ENCODE data around the gene PHLDA2. TPM values are rescaled to one million over a fixed set of nuclear protein-coding genes. Genes with fewer than 3 reads are reported as not detected.

PHLDA2 gene, protein sequence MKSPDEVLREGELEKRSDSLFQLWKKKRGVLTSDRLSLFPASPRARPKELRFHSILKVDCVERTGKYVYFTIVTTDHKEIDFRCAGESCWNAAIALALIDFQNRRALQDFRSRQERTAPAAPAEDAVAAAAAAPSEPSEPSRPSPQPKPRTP
- total RNA-seq (1 to 10 TPM in 4 of 6 donors, under 1 TPM in 2; 0.16 to 9.0 (median 2.1) TPM), polyA plus RNA-seq (1 to 10 TPM; 2.6 to 5.9 TPM)

DNA sequence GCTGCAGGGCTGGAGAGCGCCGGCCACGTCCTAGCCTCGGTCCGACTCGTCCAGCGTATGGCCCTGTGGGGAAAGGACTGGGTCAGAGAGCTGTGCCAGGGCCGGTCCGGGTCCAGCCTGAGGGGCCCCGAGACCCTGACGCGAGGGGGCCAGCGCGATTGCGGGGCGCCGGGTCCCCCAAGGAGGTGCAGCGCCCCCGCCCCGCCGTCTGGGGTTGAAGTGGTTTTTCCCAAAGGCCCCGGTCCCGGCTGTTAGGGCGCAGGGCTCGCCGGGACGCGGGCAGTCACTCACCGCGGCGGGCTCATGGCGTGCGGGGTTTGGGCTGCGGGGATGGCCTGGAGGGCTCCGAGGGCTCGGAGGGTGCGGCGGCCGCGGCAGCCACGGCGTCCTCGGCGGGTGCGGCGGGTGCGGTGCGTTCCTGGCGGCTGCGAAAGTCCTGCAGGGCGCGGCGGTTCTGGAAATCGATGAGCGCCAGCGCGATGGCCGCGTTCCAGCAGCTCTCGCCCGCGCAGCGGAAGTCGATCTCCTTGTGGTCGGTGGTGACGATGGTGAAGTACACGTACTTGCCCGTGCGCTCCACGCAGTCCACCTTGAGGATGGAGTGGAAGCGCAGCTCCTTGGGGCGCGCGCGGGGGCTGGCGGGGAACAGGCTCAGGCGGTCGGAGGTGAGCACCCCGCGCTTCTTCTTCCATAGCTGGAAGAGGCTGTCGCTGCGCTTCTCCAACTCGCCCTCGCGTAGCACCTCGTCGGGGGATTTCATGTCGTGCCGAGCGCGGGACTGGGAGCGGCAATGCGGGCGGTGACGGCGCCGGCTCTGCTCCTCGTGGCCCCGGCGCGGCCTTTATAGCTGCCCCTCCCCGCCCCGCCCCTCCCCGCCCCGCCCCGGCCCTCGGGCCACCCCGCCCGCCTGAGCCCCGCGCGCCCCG is at the start of gene PHLDA2:
TSS of gene PHLDA2 (minus strand) at position 816 of the 926 bp plus-strand sequence. CDS start at position 760, 56 bp downstream.
- FAIRE-seq, result no peak
- peak; percentile 42 to 48 (median 46) for ATAC-seq
- TF ChIP-seq CTCF (IDR thresholded peaks at IDR 0.05), result no peak
- H3K27me3 ChIP-seq, result no peaks in the 10 kb centered on the region
- H3K4me3 ChIP-seq, result peak within 1 kb of the TSS; percentile 27 to 71 (median 52)
- WGBS, 2 donors, result 1 to 2% methylated on average over 74 to 109 of the region's 113 CpGs
- no peaks in the 10 kb centered on the region for H3K36me3 ChIP-seq
- DNase-seq, result peak in 5 of 6 donors; percentile 66 to 84 (median 81)
- no peaks in the 10 kb centered on the region for H3K9me3 ChIP-seq
- H3K27ac ChIP-seq, result peak within 1 kb of the TSS in 3 of 4 donors; percentile 45 to 70 (median 68)
- intact Hi-C loops (cut with DNase I), result no loop called here
- peaks cover 0 to 9% (median 6%) of the 10 kb centered on the region in 3 donors for H3K4me1 ChIP-seq

DNA sequence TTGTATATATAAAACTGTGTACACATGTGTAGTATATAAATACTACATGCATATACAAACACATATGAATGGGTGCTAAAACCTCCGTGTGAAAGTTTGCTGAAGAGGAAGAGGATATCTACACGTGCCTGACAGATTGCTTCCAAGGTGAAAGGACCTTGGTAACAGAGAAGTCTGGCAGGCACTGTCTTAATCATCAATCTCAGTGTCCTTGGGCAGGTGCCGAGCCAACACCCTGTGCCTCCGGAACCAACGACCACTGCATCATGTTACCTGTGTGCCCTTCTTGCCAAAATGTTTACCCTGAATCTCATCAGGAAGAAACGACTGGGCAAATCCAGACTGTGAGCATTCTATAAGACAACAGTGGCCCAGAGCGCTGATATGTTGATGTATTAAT is 47.9 kb upstream of the PHLDA2 start:
- intact Hi-C loops (cut with DNase I), result no loop called here
- WGBS, 2 donors, result 35 to 39% methylated on average over 7 of the region's 7 CpGs
- ATAC-seq, result no peak
- Histone ChIP-seq H3K4me1 (no peaks in the 10 kb centered on the region), H3K4me3 (no peak overlapping the region), H3K27ac (no peak overlapping the region), H3K9me3 (no peaks in the 10 kb centered on the region), H3K27me3 (no peaks in the 10 kb centered on the region), H3K36me3 (peaks cover 0 to 57% (median 21%) of the 10 kb centered on the region in 3 donors)
- no peak for TF ChIP-seq CTCF (IDR thresholded peaks at IDR 0.05)
- no peak for FAIRE-seq
- no peak for DNase-seq

DNA sequence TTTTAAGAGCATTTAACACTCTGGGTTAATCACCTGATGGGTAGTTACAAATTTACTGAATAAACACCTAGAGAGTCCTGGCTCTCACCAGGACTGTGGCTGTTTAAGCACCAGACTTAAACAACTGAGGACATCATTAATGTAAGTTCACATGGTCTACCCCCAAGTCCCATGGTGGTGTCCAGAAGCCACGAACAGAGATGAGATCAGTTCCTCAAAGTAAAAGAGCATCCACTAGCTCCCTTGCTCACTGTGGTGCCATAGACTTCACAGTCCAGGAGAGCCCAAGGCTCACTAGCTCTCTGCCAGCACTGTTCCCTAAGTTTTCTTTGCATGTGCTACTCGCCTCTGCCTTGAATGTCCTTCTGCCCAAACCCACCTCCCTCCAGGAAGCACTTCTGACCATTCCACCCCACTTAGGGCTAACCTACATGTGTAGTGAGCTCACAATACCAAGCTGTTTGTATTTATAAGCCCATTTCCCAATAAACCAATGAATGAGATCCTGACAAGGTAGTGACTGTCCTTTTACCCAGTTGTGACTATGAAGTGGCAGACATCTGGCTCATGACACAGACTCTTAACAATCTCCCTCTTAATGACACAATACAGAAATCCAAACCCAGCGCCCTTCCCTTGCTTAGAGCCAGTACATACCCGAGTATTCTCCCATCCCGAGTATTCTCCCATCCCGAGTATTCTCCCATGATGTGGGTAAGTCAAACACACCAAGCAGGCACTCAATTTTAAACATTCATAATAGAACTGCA is 47.3 kb upstream of the PHLDA2 start:
- TF ChIP-seq CTCF (IDR thresholded peaks at IDR 0.05), result no peak
- no peak for FAIRE-seq
- intact Hi-C loops (cut with DNase I), result no loop called here
- H3K27ac ChIP-seq, result no peak overlapping the region
- no peaks in the 10 kb centered on the region for H3K27me3 ChIP-seq
- H3K4me1 ChIP-seq, result no peaks in the 10 kb centered on the region
- H3K9me3 ChIP-seq, result no peaks in the 10 kb centered on the region
- 81% methylated on average over 6 of the region's 6 CpGs for WGBS, 2 donors
- ATAC-seq, result no peak
- H3K36me3 ChIP-seq, result peaks cover 0 to 63% (median 21%) of the 10 kb centered on the region in 3 donors
- no peak for DNase-seq
- H3K4me3 ChIP-seq, result no peak overlapping the region

DNA sequence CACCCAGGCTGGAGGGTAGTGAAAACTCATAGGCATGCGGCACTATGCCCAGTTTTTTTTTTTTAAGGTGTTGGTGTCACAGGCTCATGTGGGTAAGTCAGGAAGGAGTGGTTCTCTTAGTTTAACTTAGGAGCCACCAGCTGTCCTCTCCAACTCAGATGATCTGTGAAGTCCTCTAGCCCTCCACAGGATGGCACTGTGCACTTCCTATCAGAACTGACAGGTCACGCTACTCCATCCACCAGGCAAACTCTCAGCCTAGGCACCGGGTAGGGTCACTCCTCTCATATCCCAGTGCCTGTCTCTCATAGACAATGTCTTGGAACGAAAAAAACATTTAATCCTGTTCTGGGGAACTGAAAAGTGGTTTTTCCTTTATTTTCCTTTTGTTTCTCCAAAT is 46.4 kb upstream of the PHLDA2 start:
- intact Hi-C loops (cut with DNase I), result no loop called here
- DNase-seq (no peak), ATAC-seq (peak in 3 of 4 donors; percentile 79 to 85 (median 79))

More for the DNA sequence above, 46.4 kb upstream of the PHLDA2 start:
- WGBS, 2 donors, result 88% methylated on average over 4 of the region's 4 CpGs
- H3K36me3 ChIP-seq, result peaks cover 6 to 71% (median 21%) of the 10 kb centered on the region in 3 donors
- no peak for FAIRE-seq
- H3K9me3 ChIP-seq, result no peaks in the 10 kb centered on the region
- no peak overlapping the region for H3K4me3 ChIP-seq
- H3K27me3 ChIP-seq, result no peaks in the 10 kb centered on the region
- no peak overlapping the region for H3K27ac ChIP-seq
- peak in 2 of 4 donors; percentile 14 for TF ChIP-seq CTCF (IDR thresholded peaks at IDR 0.05)
- no peaks in the 10 kb centered on the region for H3K4me1 ChIP-seq
